22Rv1 (cell line): ENCODE data around the gene CCR7.

Experiments
- H3K27ac ChIP-seq: fragments of 450-650 bp; 2 replicates; pipeline ENCODE4 v1.5.1; 2017
- ZFX ChIP-seq: fragments of 450-650 bp; IDR thresholded peaks from 2 replicates; pipeline ENCODE4 v1.6.1; 2017; ENCODE audit warnings: antibody characterized with exemption, borderline replicate concordance
- TF ChIP-seq, protein P1 (sequence below): fragments of 450-650 bp; IDR thresholded peaks from 2 replicates; pipeline ENCODE4 v1.5.1; 2017; ENCODE audit warnings: mild to moderate bottlenecking

Gene CCR7

DNA sequence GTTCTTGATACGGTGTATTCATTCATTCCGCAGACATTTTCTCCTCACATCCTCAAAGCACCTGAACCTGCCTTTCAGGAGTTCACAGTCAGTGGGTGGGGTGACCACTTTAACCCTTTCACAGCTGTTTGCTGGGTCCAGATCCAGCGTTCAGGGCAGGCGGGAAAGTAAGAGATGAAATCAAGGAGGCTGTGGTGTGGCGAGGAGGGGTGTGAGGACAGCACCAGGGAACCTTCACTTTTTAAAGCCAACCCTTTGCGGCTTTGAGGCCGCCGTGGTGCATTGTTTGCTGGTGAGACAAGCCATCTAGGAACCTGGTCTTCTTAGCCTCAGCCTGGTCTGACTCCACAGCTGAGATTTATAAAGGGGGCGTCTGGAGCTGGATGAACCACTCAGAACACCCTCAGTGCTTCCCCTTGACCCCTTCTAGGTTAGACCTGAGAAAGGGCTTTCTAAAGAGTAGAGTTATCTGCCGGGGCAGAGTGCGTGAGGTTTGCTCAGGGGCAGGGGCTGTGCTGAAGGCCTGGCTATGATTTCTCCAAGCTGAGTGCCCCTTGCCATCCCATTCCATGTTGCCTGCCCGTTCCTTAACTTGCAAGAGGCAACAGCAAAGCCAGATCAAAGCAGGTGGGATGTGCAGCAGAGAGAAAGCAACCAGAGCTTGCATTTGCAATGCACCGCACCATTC, 933 bp downstream of the CCR7 start:
- TF ChIP-seq ZFX: no peak
- TF ChIP-seq, protein P1, sequence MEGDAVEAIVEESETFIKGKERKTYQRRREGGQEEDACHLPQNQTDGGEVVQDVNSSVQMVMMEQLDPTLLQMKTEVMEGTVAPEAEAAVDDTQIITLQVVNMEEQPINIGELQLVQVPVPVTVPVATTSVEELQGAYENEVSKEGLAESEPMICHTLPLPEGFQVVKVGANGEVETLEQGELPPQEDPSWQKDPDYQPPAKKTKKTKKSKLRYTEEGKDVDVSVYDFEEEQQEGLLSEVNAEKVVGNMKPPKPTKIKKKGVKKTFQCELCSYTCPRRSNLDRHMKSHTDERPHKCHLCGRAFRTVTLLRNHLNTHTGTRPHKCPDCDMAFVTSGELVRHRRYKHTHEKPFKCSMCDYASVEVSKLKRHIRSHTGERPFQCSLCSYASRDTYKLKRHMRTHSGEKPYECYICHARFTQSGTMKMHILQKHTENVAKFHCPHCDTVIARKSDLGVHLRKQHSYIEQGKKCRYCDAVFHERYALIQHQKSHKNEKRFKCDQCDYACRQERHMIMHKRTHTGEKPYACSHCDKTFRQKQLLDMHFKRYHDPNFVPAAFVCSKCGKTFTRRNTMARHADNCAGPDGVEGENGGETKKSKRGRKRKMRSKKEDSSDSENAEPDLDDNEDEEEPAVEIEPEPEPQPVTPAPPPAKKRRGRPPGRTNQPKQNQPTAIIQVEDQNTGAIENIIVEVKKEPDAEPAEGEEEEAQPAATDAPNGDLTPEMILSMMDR: no peak
- no peak overlapping the region for H3K27ac ChIP-seq

- no peak overlapping the region for H3K27ac ChIP-seq
- TF ChIP-seq, protein P1: no peak
- TF ChIP-seq ZFX: no peak
Measured at GRCh38 chr17:40563220-40564052, 1.8 kb downstream of the CCR7 start.

DNA sequence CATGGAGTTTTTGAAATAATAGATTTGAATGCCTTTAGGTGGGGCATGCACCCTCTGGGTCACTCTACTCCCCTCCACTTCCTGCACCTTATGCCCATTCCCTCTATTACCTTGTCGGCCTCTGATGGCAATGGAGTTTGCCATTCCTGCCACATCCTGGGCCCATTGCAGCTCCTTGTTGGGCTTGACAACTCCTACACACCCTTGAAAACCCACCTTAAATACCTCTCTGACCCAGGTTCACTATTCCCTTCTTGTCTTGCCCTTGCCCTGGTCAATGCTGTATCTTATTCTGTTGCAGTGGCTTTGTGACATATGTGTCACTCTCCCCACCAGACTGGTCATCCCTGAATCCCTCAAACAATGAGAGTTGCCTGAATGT, 2.4 kb downstream of the CCR7 start:
- H3K27ac ChIP-seq: no peak overlapping the region
- TF ChIP-seq ZFX: no peak
- TF ChIP-seq, protein P1: no peak

DNA sequence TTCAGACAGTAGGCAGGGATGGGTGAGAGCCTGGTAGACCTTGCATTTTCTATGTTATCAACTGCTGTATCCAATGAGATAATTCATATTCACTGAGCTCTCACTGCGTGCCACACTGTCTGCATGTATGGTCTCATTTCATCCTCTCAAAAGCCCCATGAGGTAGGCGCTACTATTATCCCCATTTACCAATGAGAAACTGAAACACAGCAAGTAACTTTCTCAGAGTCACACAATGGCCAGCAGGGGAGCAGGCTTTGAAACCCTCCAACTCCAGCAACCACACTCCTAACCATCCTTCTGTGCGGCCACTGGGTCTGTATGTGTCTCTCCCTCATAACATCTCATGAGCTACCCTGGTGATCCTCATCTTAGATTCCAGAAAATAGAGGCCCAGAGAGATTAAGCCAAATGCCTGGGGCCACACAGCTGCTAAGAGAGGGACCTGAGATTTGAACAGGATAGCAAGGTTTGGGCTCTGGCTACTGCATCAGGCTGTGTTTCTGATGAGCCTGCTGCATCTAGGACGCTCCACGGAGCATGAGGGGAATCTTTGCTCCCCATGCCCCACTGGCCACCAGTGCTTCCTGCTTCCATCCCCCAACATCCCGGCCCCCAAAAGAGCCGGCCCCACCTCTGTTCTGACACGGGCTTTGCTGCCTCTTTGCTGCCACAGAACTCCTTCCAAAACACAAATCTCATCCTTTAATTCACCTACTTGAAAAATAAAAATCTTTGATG, 3.2 kb downstream of the CCR7 start:
- TF ChIP-seq ZFX: no peak
- TF ChIP-seq, protein P1: no peak
- no peak overlapping the region for H3K27ac ChIP-seq

GRCh38 chr17:40561294-40561870, 3.9 kb downstream of the CCR7 start:
- TF ChIP-seq, protein P1: no peak
- no peak overlapping the region for H3K27ac ChIP-seq

DNA sequence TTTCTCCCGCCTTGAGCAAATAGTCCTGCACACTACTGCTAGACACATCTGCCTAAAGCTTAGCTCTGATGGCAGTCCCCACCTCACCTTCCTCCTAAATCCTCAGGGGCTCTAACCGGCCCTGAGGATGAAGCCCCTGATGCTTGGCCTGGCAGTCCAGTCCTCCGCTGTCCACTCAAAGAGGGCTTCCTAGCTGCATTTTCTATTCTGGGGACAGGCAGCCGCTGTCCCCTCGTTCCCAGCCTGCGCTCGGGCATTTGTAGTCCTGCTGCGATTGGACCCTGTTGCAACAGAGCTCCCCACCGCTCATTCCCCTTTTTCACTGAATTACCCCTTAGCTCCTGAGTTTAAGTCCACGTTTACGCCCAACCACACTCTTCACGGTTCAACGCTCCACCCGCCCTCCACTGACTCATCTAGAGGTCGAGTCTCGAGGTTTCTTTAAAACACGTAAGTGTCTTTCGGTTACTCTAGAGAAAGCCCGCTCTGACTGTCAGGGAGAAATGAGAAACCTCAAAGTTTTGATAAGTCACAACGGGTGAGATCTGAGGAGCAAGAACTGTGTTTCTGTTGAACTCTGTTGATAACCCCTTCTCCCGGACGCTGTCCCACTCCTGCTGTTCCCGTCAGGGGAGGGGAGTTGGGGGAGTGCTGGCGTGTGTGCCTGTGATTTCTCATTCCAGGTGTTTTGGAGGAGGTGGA, 4.5 kb downstream of the CCR7 start:
- TF ChIP-seq, protein P1: peak; percentile 44
- TF ChIP-seq ZFX: no peak
- H3K27ac ChIP-seq: no peak overlapping the region
